Stimulated activated CD4-positive, alpha-beta T cell treated with anti-CD3 and anti-CD28 coated beads, Interleukin-12 subunit alpha, Interleukin-12 subunit beta, amount 100 ng/mL, for 48 hours (primary cell): ENCODE measurements around the gene THEM4.

Experiments
- DNase-seq, 3 donors: peaks; one replicate each; pipeline ENCODE4 v3.0.0-alpha.2; 2020; ENCODE audit warnings: low read depth in 2 of 3, low spot score in 1 of 3

Gene THEM4

DNA sequence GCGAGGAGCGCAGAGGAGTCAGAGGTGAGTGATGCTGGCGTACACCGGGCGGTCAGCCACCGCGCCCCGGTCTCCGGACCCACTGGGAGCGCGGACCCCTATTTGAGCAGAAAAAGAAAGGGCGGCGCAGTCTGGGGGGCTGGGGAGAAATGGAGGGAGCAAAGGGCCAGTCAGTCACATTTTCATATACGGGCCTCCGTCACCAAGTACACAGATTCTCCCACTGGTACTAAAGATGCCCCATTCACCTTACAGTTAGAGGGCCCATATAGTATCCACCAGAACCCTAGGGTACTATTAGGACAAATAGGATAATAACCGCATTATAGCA lies 70.3 kb downstream of the THEM4 start:
- no peak for DNase-seq

DNA sequence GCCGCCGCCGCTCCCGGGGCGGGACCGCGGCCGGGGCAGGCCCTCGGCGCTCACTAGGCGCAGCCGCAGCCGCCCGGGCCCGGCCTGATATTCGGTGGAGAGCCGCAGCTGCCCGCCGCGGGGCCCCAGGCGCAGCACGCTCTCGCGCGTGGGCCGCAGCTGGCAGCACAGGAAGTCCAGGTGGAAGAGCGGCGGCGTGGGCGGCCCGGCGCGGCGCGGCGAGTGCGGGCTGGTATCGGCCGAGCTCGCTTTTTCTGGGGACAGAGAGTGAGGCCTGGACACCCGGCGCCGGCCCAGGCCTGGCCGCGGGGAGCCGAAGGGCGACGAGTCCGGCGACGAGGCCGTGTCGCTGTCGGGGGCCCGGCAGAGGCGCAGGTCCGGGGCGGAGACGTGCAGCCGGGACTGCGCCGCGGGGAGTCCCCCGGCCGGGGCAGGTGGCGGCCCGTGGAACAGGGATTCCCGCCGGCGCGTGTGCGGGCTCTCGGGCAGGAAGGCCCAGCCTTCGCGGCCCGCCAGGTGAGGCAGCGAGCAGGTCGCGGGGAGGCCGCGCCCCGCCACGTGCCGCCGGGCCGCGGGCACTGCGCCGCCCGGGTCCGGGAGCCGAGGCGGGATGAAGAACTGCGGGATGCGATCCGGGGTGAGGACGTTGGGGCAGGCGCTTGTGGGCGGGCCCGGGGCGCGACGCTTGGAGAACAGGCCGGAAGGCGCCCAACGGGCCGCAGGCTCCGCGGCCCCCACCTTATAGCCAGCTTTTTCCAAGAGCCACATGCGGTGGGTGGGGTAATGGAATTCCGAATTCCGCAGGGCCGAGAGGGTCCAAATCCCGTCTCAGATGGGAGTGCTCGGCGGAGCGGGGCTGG lies 70.9 kb downstream of the THEM4 start:
- peak in 1 of 3 donors; percentile 49 for DNase-seq

DNA sequence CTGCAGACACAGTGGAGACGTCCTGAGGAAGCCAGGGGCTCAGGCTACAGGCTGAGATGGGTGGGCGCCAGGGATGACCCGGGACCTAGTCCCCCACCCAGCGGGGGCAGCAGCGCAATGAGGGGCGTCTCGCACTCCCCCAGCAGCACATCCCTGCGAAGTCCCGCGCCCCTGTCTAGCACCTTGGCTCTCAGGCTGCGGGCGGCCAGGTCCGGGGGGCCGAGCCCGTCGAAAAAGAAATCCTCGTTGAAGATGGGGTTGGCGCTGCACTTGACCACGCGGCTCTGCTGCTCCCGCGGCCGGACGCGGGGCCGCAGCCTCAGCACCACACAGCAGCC lies 71.5 kb downstream of the THEM4 start:
- DNase-seq = no peak

DNA sequence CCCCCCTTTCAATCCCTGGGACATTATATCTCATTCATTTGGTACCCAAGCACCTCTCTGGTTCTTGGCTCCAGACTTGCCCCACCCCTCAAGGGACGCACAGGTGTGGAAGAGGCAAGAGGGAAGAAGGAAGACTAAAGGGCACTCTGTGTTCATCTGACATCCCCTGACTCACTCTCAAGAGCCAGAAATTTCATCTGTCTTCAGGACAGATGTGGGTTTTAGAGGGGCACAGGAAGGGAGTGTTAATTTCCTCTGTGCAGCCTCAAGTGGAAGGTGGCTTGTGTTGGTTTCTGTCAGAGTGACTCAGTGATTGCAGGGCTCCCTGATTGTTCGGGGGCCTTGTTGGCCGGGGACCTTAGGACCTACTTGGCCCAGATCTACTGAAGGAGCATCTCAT lies 72.1 kb downstream of the THEM4 start:
- DNase-seq = no peak

DNA sequence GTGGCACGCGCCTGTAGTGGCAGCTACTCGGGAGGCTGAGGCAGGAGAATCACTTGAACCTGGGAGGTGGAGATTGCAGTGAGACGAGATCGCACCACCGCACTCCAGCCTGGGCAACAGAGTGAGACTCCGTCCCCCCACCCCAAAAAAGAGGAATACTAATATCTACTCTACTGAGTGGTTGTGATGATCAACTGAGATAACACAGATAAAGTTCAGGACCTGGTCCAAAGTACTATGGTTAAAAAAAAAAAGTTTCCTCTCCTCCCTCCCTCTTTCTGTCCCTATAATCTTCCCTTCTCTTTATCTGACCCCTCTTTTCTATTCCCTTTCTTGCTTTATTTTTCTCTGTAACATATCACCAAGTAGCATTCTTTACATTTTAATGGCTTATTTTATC lies 73.7 kb downstream of the THEM4 start:
- DNase-seq = no peak

DNA sequence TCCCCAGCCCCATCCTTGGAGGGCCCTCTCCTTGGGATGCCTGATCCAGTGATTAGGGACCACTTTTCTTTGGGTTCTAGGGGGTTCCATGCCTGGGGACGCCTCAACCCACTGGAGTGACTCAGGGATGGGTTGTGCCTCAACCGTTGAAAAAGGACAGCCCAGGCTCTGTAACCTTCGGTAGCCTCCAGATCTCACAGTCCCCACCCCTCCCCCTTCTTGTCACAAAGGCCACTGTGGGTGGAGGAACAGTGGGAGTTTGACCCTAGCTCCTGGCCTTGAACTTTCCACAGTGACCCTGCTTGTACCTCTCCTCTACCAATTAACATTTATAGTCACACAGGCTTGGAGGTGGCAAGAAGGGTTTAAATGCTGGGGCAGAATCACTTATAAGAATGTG lies 75.1 kb downstream of the THEM4 start:
- DNase-seq = no peak

DNA sequence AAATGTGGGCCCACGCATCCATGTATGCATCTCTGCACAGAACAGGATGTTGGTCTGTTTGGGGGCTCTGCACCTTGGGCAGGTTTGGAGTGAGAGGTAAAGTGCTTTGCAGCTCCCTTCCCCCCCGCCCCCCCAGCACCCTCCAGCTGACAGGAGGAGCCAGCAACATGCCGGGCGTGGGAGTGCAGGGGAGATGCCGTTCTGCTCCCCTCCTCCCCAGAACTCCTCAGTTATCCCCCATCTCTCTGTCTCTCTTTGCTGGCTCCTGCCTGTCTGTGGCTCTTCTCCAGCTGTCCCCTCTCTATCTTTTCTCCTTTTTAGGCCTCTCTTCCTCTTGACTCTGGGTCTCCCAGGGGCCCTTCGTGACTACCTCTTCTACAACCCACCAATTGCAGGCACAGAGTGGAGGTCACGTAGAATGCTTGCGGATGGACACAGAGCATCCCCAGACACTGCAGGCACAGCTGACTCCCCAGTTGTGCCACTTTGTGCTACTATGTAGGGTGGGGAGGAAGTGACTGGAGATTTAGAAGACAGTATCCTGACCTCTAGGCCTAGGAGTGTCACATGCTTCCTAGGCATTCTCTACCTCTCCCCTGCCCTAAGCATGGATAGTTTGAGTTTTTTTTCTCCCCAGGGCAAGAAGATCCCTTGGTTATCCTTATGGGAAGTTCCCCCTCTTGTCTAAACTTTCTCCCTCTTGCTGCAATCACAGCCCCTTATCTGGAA lies 76.0 kb downstream of the THEM4 start:
- no peak for DNase-seq

DNA sequence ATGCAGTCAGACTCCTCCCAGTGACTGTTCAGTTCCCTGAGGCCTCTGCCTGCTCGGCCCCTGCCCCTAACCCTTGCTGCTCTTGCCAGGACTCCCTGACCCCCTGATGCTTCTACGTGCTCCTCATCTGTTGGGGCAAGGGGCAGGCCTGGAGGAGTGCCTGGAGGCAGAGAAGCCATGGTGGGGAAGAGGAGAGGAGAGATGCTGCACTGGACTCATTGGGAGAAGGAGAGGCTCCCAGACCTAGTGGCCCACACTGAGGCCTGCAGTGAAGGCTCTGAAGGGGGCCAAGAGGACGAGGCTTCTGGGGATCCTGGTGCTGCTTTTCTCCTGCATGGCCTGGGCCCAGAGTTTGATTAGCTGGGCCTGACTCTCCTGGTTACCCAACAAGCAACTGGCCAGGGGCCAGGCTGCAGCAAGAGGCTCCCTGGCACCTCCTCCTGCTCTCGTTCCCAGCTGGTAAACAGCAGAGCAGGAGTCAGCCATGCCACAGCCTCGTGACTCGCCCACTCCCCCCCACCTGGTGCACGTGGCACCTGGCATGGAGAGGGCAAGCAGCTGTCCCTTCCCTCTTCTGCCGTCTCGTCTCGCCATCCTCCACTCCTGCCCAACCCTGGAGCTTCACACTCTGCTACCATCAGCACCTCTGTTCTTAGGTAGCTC lies 76.9 kb downstream of the THEM4 start:
- no peak for DNase-seq

DNA sequence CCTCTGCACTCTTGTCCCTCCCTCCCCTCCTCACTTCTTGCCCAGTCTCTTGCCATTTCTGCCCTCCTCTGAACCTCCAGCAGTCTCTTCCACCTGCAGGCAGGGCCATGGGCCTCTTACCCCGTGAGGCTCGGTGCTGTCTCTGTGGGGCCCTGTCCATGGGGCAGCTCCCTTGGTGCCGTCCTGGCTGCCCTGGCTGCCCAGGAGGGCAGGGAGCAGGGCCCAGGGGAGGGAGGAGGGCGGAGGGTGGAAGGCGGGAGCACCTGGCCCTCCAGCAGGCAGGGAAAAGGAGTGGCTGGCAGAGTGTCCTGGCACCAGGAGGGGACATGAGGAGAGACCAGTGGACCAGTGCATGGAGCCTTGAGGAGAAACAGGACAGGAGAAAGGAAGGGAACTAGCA lies 77.7 kb downstream of the THEM4 start, which contains the start of gene RORC:
TSS of gene RORC (minus strand) at position 198 of the 400 bp plus-strand sequence. CDS start at position 160, 38 bp downstream.
- no peak for DNase-seq

DNA sequence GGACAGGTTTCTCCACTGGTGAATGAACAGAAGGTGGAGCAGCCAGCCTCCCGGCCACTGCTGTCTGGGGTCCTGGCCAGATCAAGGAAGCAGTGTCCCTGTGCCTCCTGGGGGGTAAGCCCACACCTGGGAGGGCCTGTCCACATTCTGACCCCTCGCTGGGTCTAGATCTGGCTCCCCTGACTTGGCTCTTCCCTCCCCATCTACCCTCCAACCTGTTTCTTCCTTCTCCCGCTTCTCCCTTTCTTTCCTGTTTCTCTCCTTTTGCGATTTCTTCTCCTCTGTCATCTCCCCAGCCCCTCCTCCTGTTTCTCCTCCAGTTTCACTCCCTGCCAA lies 78.1 kb downstream of the THEM4 start:
- no peak for DNase-seq

DNA sequence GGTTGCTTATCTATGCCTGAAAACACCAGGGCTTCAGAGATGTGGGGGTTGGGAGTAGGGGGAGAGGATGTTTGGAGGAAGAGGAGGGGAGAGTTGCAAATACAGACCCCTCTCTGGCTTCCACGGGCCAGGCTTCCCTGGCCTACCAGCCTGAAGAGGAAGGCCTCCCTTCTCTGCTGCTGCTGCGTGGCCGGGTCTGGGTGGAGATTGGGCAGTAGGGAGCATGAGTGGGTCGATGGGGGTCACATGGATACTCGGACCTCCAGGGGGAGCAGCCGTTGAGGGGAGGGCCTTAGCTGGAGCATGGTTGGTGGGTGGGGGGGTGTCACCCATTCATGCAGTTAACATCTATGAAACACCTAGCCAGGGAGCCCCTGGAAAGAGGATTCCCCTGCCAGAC lies 79.3 kb downstream of the THEM4 start:
- DNase-seq = no peak

DNA sequence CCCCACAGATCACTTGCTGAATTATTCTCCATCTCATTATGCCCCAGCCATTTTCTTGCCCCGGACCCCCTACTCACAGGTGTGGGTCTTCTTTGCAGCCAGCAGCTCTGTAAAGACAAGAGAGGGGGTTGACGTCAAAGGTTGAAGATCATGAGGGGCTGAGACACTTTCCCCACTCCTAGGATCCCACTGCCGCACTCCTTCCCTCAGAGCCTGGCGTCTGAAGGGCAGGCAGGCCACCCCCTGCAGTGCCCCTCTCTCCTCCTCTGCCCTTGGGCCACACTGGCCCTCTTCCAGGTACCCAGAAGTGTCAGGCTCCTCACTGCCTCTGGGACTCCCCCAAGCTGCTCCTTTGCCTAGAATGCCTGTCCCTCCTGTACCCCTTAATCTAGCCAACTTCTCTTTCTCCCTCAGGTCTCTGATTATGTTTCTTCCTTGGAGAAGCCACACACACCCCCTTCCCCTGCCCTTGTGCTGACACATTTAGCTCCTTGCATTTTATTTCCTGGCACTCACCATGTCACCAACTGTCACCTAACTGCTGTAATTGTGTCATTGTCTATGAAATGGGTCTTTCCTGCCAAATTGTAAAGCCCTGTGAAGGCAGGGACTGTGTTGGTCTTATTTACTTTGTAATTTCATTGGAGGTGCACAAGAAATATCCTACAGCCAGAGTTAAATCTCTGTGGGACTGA lies 79.8 kb downstream of the THEM4 start:
- DNase-seq = no peak

DNA sequence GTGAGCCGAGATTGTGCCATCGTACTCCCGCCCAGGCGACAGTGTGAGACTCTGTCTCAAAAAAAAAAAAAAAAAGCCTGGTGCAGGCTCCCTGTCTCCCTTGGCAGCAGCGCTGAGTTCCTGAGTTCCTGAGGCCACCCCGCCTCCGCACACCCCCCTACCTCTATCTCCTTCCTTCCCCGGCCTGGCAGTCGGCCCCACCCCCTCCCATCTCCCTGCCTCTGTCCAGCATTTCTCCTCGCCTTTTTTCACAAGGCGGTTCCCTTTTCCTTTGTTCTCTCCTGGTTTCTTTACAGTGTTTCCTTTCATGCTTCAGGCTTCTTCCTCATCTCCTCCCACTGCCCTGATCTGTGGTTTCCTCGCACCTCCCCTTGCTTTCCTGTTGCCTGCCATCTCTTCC lies 80.4 kb downstream of the THEM4 start:
- DNase-seq = no peak

DNA sequence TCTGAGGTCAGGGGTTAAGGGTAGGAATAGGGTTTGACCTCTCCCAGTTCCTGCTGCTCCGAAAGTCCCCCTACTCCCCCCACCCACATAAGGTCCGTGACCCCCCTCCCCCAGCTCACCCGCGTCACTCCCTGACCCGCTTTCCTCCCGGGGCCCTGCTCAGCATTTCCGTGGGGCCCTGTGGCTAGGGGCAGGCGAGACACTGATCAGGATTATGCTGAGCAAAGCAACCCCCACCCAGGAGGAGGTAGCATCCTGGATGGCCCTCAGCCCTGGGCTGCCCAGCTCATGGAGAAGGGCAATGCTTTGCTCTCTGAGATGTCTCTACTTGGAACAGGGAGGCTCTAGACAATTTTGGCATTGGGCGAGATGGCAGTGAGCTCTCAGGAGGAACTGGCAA lies 81.5 kb downstream of the THEM4 start:
- no peak for DNase-seq

DNA sequence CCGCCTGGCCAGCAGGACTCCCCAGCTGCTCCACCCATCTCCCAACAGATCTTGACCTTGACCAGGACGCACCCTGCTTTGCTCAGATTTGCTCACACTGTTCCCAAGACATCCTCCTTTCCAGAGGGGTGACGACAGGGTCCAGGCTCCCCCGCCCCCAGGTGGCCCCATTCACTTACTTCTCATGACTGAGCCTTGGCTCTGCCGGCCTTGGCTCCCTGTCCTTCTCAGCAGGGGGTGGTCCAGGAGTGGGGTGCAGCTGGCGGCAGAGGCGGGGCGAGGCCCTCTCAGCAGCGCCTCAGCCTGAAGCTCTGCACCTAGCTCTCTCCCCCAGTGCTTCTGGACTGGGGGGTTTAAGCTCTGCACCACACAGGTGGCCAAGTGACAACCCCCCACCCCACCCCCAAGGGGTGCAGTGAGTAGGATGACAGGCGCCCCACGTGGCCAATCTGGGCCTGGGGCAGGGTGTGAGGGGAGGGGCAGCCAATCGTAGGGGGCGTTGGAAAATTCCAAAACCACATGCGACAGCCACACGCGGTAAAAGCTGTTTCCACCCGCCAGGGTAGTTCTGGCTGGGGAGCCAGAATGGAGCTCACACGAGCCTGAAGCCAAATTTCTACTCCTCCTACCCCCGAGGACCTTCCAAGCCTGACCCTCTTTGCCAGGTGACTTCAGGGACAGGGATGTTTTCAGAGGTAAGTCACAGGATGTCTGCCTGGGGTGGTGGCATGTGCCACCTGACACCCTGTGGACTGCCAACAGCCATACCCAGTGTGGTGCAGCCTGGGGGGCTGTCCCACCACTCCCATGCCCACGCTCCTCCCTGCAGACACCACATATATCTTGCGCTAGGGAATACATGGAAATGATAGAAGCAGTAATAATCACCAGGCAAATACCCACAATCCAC lies 83.3 kb downstream of the THEM4 start:
- DNase-seq = no peak

DNA sequence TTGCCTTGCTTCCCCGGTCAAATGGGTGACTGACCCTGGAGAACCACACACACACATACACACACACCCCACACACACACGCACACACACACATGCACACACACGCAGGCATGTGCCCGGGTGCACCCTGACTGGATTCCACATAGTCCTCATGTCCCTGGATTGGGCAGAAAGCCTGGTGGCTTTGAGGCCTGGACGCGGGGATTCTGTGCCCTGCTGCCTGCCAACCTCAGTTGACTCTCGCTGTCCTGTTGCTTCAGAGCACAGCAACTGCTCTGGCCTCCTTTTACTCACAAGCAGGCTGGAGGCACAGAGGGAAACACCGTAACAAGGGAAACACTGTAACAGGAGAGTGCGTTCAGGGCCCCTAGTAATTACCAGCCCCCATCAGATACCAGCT lies 84.1 kb downstream of the THEM4 start:
- DNase-seq = no peak
